MM.1S (cell line): Measurements from ENCODE around the gene UGT1A4.

Source experiments
- CTCF ChIP-seq: fragments of 300-600 bp; sonication (generic); IDR thresholded peaks from 2 replicates; pipeline ENCODE4 v1.5.1; 2016; ENCODE audit warnings: antibody characterized with exemption, low read length, mixed read lengths
- EZH2phosphoT487 ChIP-seq: fragments of 300-600 bp; sonication (generic); IDR thresholded peaks from 2 replicates; pipeline ENCODE4 v1.6.1; 2018; ENCODE audit warnings: antibody characterized with exemption, low read length

GRCh38 chr2:233800208-233800607 lies 81.7 kb downstream of the UGT1A4 start:
- no peak for TF ChIP-seq CTCF
- TF ChIP-seq EZH2phosphoT487: no peak
